ENCODE data around the gene NEU4.
"Not testable (repeated sequence)": the region's sequence is repeated elsewhere in the genome, so short reads cannot be mapped to it uniquely, and the experiment has no call there.

The NEU4 gene

GRCh38 chr2:241833101-241833663 is 24.2 kb downstream of the NEU4 start:
- no peak for DNase-seq (ENCODE audit: low read depth, low spot score)

- not testable (repeated sequence) for DNase-seq (ENCODE audit: low read depth, low spot score)
These were observed 24.9 kb downstream of the NEU4 start for GRCh38 chr2:241833756-241834526.

GRCh38 chr2:241834527-241835210 is 25.7 kb downstream of the NEU4 start:
- DNase-seq (ENCODE audit: low read depth, low spot score): no peak

- no peak for DNase-seq (ENCODE audit: low read depth, low spot score)
These were observed 26.6 kb downstream of the NEU4 start for GRCh38 chr2:241835611-241836010.

GRCh38 chr2:241836292-241836691 is 27.3 kb downstream of the NEU4 start:
- DNase-seq (ENCODE audit: low read depth, low spot score): no peak

- no peak for DNase-seq (ENCODE audit: low read depth, low spot score)
These were observed 28.4 kb downstream of the NEU4 start for GRCh38 chr2:241837197-241837965.

- no peak for DNase-seq (ENCODE audit: low read depth, low spot score)
These were observed 32.4 kb downstream of the NEU4 start for GRCh38 chr2:241841181-241842066.

- no peak for DNase-seq (ENCODE audit: low read depth, low spot score)
These were observed 33.0 kb downstream of the NEU4 start for GRCh38 chr2:241842067-241842415.

GRCh38 chr2:241842620-241843211 is 33.7 kb downstream of the NEU4 start:
- no peak for DNase-seq (ENCODE audit: low read depth, low spot score)

GRCh38 chr2:241843321-241844065 is 34.5 kb downstream of the NEU4 start:
- no peak for DNase-seq (ENCODE audit: low read depth, low spot score)

- no peak for DNase-seq (ENCODE audit: low read depth, low spot score)
These were observed 35.2 kb downstream of the NEU4 start for GRCh38 chr2:241844066-241844728.

GRCh38 chr2:241844831-241845578 is 36.0 kb downstream of the NEU4 start:
- no peak for DNase-seq (ENCODE audit: low read depth, low spot score)

GRCh38 chr2:241846406-241846805 is 37.4 kb downstream of the NEU4 start:
- DNase-seq (ENCODE audit: low read depth, low spot score): no peak

GRCh38 chr2:241848761-241849615 is 40.0 kb downstream of the NEU4 start:
- DNase-seq (ENCODE audit: low read depth, low spot score): no peak

GRCh38 chr2:241849616-241850543 is 40.9 kb downstream of the NEU4 start:
- no peak for DNase-seq (ENCODE audit: low read depth, low spot score)

GRCh38 chr2:241850544-241851324 is 41.7 kb downstream of the NEU4 start:
- no peak for DNase-seq (ENCODE audit: low read depth, low spot score)
